22Rv1 (cell line): ENCODE data around the gene DSCAML1.

Source experiments
- CTCF ChIP-seq: fragments of 450-650 bp; IDR thresholded peaks from 2 replicates; pipeline ENCODE4 v1.5.1; 2017; ENCODE audit warnings: mild to moderate bottlenecking
- ZFX ChIP-seq: fragments of 450-650 bp; IDR thresholded peaks from 2 replicates; pipeline ENCODE4 v1.6.1; 2017; ENCODE audit warnings: antibody characterized with exemption, borderline replicate concordance

GRCh38 chr11:117498791-117499190, 298.2 kb downstream of the DSCAML1 start:
- TF ChIP-seq CTCF (no peak), ZFX (no peak)
